ENCODE measurements around the gene LRRC28. TPM values are rescaled to one million over a fixed set of nuclear protein-coding genes. Genes with fewer than 3 reads are reported as not detected.

Gene LRRC28
- total and polyA plus RNA-seq, 2 experiments from 2014 or later, result 24.9 to 45.5 TPM

DNA sequence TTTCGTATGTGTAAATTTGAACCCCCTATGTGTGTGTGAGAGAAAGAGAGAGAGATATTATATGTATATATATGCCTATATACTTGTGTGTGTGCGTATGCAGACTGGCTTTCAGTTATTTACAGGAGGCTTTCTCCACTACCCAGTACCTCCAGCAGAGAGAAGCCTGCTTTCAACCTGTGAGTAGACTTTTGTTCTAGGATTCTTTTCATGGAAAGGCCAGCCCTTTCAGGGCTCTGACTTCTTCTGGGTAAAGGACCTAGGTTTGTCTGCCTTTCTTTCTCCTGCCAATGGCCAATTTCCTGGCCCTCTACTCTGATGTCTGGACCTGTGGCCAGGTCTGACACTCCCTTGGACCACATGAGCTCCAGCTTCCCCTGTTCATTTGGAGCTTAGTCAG is 23.8 kb downstream of the LRRC28 start:
- no peak overlapping the region for H3K4me3 ChIP-seq
- no peaks in the 10 kb centered on the region for H3K27me3 ChIP-seq
- no peaks in the 10 kb centered on the region for H3K36me3 ChIP-seq
- no peaks in the 10 kb centered on the region for H3K9me3 ChIP-seq (ENCODE audit: low read depth)
- no peak overlapping the region for H3K27ac ChIP-seq
- no peaks in the 10 kb centered on the region for H3K4me1 ChIP-seq (ENCODE audit: low read depth)
- TF ChIP-seq, protein P1, sequence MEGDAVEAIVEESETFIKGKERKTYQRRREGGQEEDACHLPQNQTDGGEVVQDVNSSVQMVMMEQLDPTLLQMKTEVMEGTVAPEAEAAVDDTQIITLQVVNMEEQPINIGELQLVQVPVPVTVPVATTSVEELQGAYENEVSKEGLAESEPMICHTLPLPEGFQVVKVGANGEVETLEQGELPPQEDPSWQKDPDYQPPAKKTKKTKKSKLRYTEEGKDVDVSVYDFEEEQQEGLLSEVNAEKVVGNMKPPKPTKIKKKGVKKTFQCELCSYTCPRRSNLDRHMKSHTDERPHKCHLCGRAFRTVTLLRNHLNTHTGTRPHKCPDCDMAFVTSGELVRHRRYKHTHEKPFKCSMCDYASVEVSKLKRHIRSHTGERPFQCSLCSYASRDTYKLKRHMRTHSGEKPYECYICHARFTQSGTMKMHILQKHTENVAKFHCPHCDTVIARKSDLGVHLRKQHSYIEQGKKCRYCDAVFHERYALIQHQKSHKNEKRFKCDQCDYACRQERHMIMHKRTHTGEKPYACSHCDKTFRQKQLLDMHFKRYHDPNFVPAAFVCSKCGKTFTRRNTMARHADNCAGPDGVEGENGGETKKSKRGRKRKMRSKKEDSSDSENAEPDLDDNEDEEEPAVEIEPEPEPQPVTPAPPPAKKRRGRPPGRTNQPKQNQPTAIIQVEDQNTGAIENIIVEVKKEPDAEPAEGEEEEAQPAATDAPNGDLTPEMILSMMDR (IDR thresholded peaks at IDR 0.05; ENCODE audit: low read depth, low read length), result no peak
- no peak for DNase-seq (ENCODE audit: low read depth in 1 of 2, low spot score in 1 of 2)

- Histone ChIP-seq H3K9me3 (ENCODE audit: low read depth) (no peaks in the 10 kb centered on the region), H3K4me3 (no peak overlapping the region), H3K27me3 (no peaks in the 10 kb centered on the region), H3K4me1 (ENCODE audit: low read depth) (no peaks in the 10 kb centered on the region), H3K36me3 (no peaks in the 10 kb centered on the region), H3K27ac (no peak overlapping the region)
- DNase-seq (ENCODE audit: low read depth in 1 of 2, low spot score in 1 of 2), result no peak
- TF ChIP-seq, protein P1 (IDR thresholded peaks at IDR 0.05; ENCODE audit: low read depth, low read length), result no peak
Measured at GRCh38 chr15:99275525-99276128, 24.3 kb downstream of the LRRC28 start.

GRCh38 chr15:99279290-99279689 is 28.0 kb downstream of the LRRC28 start:
- Histone ChIP-seq H3K27ac (no peak overlapping the region), H3K9me3 (ENCODE audit: low read depth) (no peaks in the 10 kb centered on the region), H3K4me3 (no peak overlapping the region), H3K4me1 (ENCODE audit: low read depth) (no peaks in the 10 kb centered on the region), H3K36me3 (no peaks in the 10 kb centered on the region), H3K27me3 (no peaks in the 10 kb centered on the region)
- no peak for DNase-seq (ENCODE audit: low read depth in 1 of 2, low spot score in 1 of 2)
- TF ChIP-seq, protein P1 (IDR thresholded peaks at IDR 0.05; ENCODE audit: low read depth, low read length), result no peak

DNA sequence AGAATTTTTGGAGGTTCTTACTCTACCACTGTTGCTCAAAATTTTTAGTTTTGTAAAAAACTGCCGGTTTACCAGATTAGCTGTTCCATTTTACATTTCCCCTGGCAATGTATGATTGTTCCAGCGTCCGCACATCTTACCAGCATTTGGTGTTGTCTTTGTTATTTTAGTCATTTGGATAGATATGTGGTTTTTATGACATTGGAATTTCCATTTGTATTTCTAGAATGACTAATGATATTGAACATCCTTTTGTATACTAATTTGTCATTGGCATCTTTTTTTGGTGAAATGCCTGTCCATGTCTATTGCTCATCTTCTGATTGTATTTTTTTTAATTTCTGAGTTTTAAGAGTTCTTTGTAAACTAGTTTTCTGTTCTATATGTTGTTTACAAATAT is 28.5 kb downstream of the LRRC28 start:
- Histone ChIP-seq H3K4me1 (ENCODE audit: low read depth) (no peaks in the 10 kb centered on the region), H3K36me3 (no peaks in the 10 kb centered on the region), H3K4me3 (no peak overlapping the region), H3K27ac (no peak overlapping the region), H3K9me3 (ENCODE audit: low read depth) (no peaks in the 10 kb centered on the region), H3K27me3 (no peaks in the 10 kb centered on the region)
- DNase-seq (ENCODE audit: low read depth in 1 of 2, low spot score in 1 of 2), result no peak
- TF ChIP-seq, protein P1 (IDR thresholded peaks at IDR 0.05; ENCODE audit: low read depth, low read length), result no peak

DNA sequence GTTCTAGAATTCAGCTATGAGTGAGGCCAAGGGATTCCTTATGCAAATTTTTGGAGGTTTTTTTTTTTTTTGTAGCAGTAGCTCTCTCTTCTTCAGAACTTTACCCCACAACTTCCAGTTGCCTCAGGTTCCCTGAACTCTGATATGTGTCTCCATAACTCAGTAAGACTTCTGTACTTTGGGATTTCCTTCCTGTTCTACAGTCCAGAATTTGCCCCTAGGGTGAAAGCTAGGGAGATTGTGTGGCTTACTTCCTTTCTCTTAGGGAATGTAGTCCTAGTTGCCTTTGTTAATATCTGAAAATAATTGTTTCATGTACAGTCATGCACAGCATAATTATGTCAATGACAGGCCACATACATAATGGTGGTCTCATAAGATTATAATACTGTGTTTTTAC is 30.8 kb downstream of the LRRC28 start:
- Histone ChIP-seq H3K9me3 (ENCODE audit: low read depth) (no peaks in the 10 kb centered on the region), H3K4me1 (ENCODE audit: low read depth) (peaks cover 5% of the 10 kb centered on the region), H3K4me3 (no peak overlapping the region), H3K36me3 (no peaks in the 10 kb centered on the region), H3K27ac (no peak overlapping the region), H3K27me3 (no peaks in the 10 kb centered on the region)
- TF ChIP-seq, protein P1 (IDR thresholded peaks at IDR 0.05; ENCODE audit: low read depth, low read length), result no peak
- DNase-seq (ENCODE audit: low read depth in 1 of 2, low spot score in 1 of 2), result no peak
